ENCODE data around the gene GDF7.

- TF ChIP-seq SP1 (IDR thresholded peaks at IDR 0.05; ENCODE audit: low read depth, low read length) (no peak), CTCF (IDR thresholded peaks at IDR 0.05; ENCODE audit: control extremely low read depth in 1 of 3, insufficient read depth in 1 of 3, low read depth in 1 of 3, low read length in 3 of 3) (peak in 2 of 3 experiments; percentile 46 to 54; a peak in 3 of 4 replicates), EGR1 (IDR thresholded peaks at IDR 0.05; ENCODE audit: borderline replicate concordance, low read depth, low read length) (no peak), USF2 (IDR thresholded peaks at IDR 0.05; ENCODE audit: low read length) (no peak), POLR2A (IDR thresholded peaks at IDR 0.05; ENCODE audit: control extremely low read depth in 1 of 2, low read depth in 2 of 2, low read length in 2 of 2) (no peak), HDAC6 (IDR thresholded peaks at IDR 0.05; ENCODE audit: low read depth, low read length) (no peak), CHD1 (IDR thresholded peaks at IDR 0.05; ENCODE audit: low read depth, low read length) (no peak), TEAD4 (IDR thresholded peaks at IDR 0.05; ENCODE audit: low read depth, low read length) (no peak), SIRT6 (IDR thresholded peaks at IDR 0.05; ENCODE audit: low read length) (no peak), ATF3 (IDR thresholded peaks at IDR 0.05; ENCODE audit: insufficient read depth, low read depth, low read length) (no peak), BCL11A (IDR thresholded peaks at IDR 0.05; ENCODE audit: low read depth in 2 of 2, low read length in 2 of 2) (no peak)
These were observed 9.6 kb downstream of the GDF7 start for GRCh38 chr2:20676353-20677215.

Measured in H1 (cell line).